ENCODE results near the gene PSTPIP1.

- TF ChIP-seq, protein P1, sequence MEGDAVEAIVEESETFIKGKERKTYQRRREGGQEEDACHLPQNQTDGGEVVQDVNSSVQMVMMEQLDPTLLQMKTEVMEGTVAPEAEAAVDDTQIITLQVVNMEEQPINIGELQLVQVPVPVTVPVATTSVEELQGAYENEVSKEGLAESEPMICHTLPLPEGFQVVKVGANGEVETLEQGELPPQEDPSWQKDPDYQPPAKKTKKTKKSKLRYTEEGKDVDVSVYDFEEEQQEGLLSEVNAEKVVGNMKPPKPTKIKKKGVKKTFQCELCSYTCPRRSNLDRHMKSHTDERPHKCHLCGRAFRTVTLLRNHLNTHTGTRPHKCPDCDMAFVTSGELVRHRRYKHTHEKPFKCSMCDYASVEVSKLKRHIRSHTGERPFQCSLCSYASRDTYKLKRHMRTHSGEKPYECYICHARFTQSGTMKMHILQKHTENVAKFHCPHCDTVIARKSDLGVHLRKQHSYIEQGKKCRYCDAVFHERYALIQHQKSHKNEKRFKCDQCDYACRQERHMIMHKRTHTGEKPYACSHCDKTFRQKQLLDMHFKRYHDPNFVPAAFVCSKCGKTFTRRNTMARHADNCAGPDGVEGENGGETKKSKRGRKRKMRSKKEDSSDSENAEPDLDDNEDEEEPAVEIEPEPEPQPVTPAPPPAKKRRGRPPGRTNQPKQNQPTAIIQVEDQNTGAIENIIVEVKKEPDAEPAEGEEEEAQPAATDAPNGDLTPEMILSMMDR (conservative IDR thresholded peaks at IDR 0.05; ENCODE audit: low read depth, low read length) = no peak
- TF ChIP-seq EZH2 (IDR thresholded peaks at IDR 0.05; ENCODE audit: low read length, unreplicated experiment) = no peak
- no peak for TF ChIP-seq EZH2phosphoT487 (IDR thresholded peaks at IDR 0.05; ENCODE audit: borderline replicate concordance, low read length)
These were observed 27.0 kb downstream of the PSTPIP1 start for GRCh38 chr15:77021803-77022381.
